Immature natural killer cell (primary cell): ENCODE data around the gene CYSLTR2. TPM values are rescaled to one million over a fixed set of nuclear protein-coding genes. Genes with fewer than 3 reads are reported as not detected.

Experiments used
- DNase-seq, 3 donors: peaks; one replicate each; pipeline ENCODE4 v3.0.0; 2022; ENCODE audit warnings: mixed read lengths in 1 of 3
- H3K27ac Mint-ChIP-seq, 6 donors: one replicate each; pipeline ENCODE4 v1.8.0; 2020; ENCODE audit warnings: mixed read lengths in 6 of 6, mild to moderate bottlenecking in 5 of 6, inconsistent platforms in 4 of 6, moderate library complexity in 3 of 6
- H3K27me3 Mint-ChIP-seq, 3 donors: one replicate each; pipeline ENCODE4 v1.8.0; 2020 to 2021; ENCODE audit warnings: low read depth in 3 of 3, mild to moderate bottlenecking in 3 of 3, mixed read lengths in 3 of 3, moderate library complexity in 3 of 3, inconsistent platforms in 1 of 3
- H3K36me3 Mint-ChIP-seq, 3 donors: one replicate each; pipeline ENCODE4 v1.8.0; 2020; ENCODE audit warnings: mixed read lengths in 3 of 3, inconsistent platforms in 2 of 3, mild to moderate bottlenecking in 2 of 3
- H3K4me1 Mint-ChIP-seq, 2 donors: one replicate each; pipeline ENCODE4 v1.8.0; 2020; ENCODE audit warnings: inconsistent platforms in 2 of 2, mild to moderate bottlenecking in 2 of 2, mixed read lengths in 2 of 2, moderate library complexity in 1 of 2
- H3K4me3 Mint-ChIP-seq, 5 donors: one replicate each; pipeline ENCODE4 v1.8.0; 2020; ENCODE audit warnings: mild to moderate bottlenecking in 5 of 5, mixed read lengths in 5 of 5, inconsistent platforms in 3 of 5, moderate library complexity in 3 of 5
- H3K9me3 Mint-ChIP-seq, 6 donors: one replicate each; pipeline ENCODE4 v1.8.0; 2020; ENCODE audit warnings: mild to moderate bottlenecking in 6 of 6, mixed read lengths in 6 of 6, inconsistent platforms in 4 of 6, moderate library complexity in 3 of 6
- polyA plus RNA-seq, 3 donors: library from polyadenylated mRNA; unstranded; fragments of 300-500 nt; fragmentation: Illumina TruSeq; gene quantifications; one replicate each; pipeline ENCODE4 v1.2.3, GENCODE V29; 2021

CYSLTR2 gene
- polyA plus RNA-seq, 3 donors from 2014 or later = 2.0 to 2.1 TPM; not detected in 1

- Mint-ChIP-seq H3K4me1 (peaks cover 0 to 10% of the 10 kb centered on the region in 2 donors), H3K36me3 (no peaks in the 10 kb centered on the region), H3K27me3 (peaks cover 0 to 2% (median 1%) of the 10 kb centered on the region in 3 donors), H3K9me3 (no peaks in the 10 kb centered on the region), H3K4me3 (no peak overlapping the region), H3K27ac (no peak overlapping the region)
- DNase-seq = no peak
Measured at GRCh38 chr13:48739386-48739964, 85.7 kb downstream of the CYSLTR2 start.

GRCh38 chr13:48741377-48741776 lies 87.6 kb downstream of the CYSLTR2 start:
- no peaks in the 10 kb centered on the region for H3K36me3 Mint-ChIP-seq
- peaks cover 0 to 10% of the 10 kb centered on the region in 2 donors for H3K4me1 Mint-ChIP-seq
- H3K9me3 Mint-ChIP-seq = no peaks in the 10 kb centered on the region
- no peak overlapping the region for H3K27ac Mint-ChIP-seq
- H3K27me3 Mint-ChIP-seq = peaks cover 0 to 2% (median 1%) of the 10 kb centered on the region in 3 donors
- no peak overlapping the region for H3K4me3 Mint-ChIP-seq
- DNase-seq = no peak

- no peak overlapping the region for H3K4me3 Mint-ChIP-seq
- H3K9me3 Mint-ChIP-seq = no peaks in the 10 kb centered on the region
- peaks cover 0 to 7% of the 10 kb centered on the region in 2 donors for H3K4me1 Mint-ChIP-seq
- no peak for DNase-seq
- H3K36me3 Mint-ChIP-seq = no peaks in the 10 kb centered on the region
- H3K27me3 Mint-ChIP-seq = peaks cover 2% of the 10 kb centered on the region in 3 donors
- H3K27ac Mint-ChIP-seq = no peak overlapping the region
Measured at GRCh38 chr13:48746821-48747220, 93.1 kb downstream of the CYSLTR2 start.

- peaks cover 2% of the 10 kb centered on the region in 3 donors for H3K27me3 Mint-ChIP-seq
Measured at GRCh38 chr13:48748681-48749080, 95.0 kb downstream of the CYSLTR2 start.

GRCh38 chr13:48749144-48749543 lies 95.4 kb downstream of the CYSLTR2 start:
- peaks cover 2% of the 10 kb centered on the region in 3 donors for H3K27me3 Mint-ChIP-seq
- no peak for DNase-seq
- H3K4me1 Mint-ChIP-seq = peaks cover 0 to 4% of the 10 kb centered on the region in 2 donors
- H3K4me3 Mint-ChIP-seq = no peak overlapping the region
- H3K36me3 Mint-ChIP-seq = no peaks in the 10 kb centered on the region
- H3K9me3 Mint-ChIP-seq = no peaks in the 10 kb centered on the region
- H3K27ac Mint-ChIP-seq = no peak overlapping the region

More at GRCh38 chr13:48748681-48749080, 95.0 kb downstream of the CYSLTR2 start:
- Mint-ChIP-seq H3K4me1 (peaks cover 0 to 4% of the 10 kb centered on the region in 2 donors), H3K9me3 (no peaks in the 10 kb centered on the region), H3K36me3 (no peaks in the 10 kb centered on the region), H3K4me3 (no peak overlapping the region), H3K27ac (no peak overlapping the region)
- no peak for DNase-seq

GRCh38 chr13:48749699-48750473 lies 96.2 kb downstream of the CYSLTR2 start:
- H3K27me3 Mint-ChIP-seq = peaks cover 0 to 2% (median 2%) of the 10 kb centered on the region in 3 donors
- peak in 1 of 3 donors; percentile 38 for DNase-seq
- H3K4me3 Mint-ChIP-seq = peak overlapping the region in 1 of 5 donors; percentile 72
- H3K9me3 Mint-ChIP-seq = peaks cover 0 to 2% (median 0%) of the 10 kb centered on the region in 6 donors
- H3K4me1 Mint-ChIP-seq = peaks cover 0 to 4% of the 10 kb centered on the region in 2 donors
- peaks cover 0 to 3% (median 0%) of the 10 kb centered on the region in 3 donors for H3K36me3 Mint-ChIP-seq
- peak overlapping the region in 2 of 6 donors; percentile 16 to 49 for H3K27ac Mint-ChIP-seq

- Mint-ChIP-seq H3K27ac (no peak overlapping the region), H3K4me1 (peaks cover 0 to 4% of the 10 kb centered on the region in 2 donors), H3K36me3 (peaks cover 0 to 9% (median 8%) of the 10 kb centered on the region in 3 donors), H3K27me3 (peaks cover 0 to 2% (median 2%) of the 10 kb centered on the region in 3 donors), H3K9me3 (peaks cover 0 to 10% (median 3%) of the 10 kb centered on the region in 6 donors), H3K4me3 (no peak overlapping the region)
- no peak for DNase-seq
Measured at GRCh38 chr13:48750588-48751383, 97.1 kb downstream of the CYSLTR2 start.

GRCh38 chr13:48760626-48761025 lies 106.9 kb downstream of the CYSLTR2 start:
- H3K4me1 Mint-ChIP-seq = no peaks in the 10 kb centered on the region
- no peak overlapping the region for H3K4me3 Mint-ChIP-seq
- H3K36me3 Mint-ChIP-seq = peaks cover 6 to 19% (median 17%) of the 10 kb centered on the region in 3 donors
- DNase-seq = no peak
- no peak overlapping the region for H3K27ac Mint-ChIP-seq
- peaks cover 4 to 34% (median 16%) of the 10 kb centered on the region in 6 donors for H3K9me3 Mint-ChIP-seq
- H3K27me3 Mint-ChIP-seq = peaks cover 0 to 10% (median 7%) of the 10 kb centered on the region in 3 donors

Other genes with a start within 250 kb of the CYSLTR2 start
- 10 to 100 TPM in 2 of 3 donors, 1 to 10 TPM in 1; 9.4 to 19.3 (median 14.6) TPM for gene LPAR6, start 240.8 kb upstream of the CYSLTR2 start, polyA plus RNA-seq
- gene RCBTB2, start 120.8 kb upstream of the CYSLTR2 start, polyA plus RNA-seq = 10 to 100 TPM; 36.1 to 49.1 (median 45.8) TPM